ENCODE measurements around the gene R3HDM2. TPM values are rescaled to one million over a fixed set of nuclear protein-coding genes. Genes with fewer than 3 reads are reported as not detected.
"Not testable (repeated sequence)": the region's sequence is repeated elsewhere in the genome, so short reads cannot be mapped to it uniquely, and the experiment has no call there.

Gene R3HDM2
- total and polyA plus RNA-seq, 2 experiments from 2014 or later = 13.4 to 28.7 TPM

- Histone ChIP-seq H3K4me1 (ENCODE audit: insufficient read depth) (peaks cover 13% of the 10 kb centered on the region), H4K20me1 (ENCODE audit: insufficient read depth, poor library complexity, severe bottlenecking) (no peaks in the 10 kb centered on the region), H3K27ac (no peak overlapping the region), H3K4me2 (no peak overlapping the region), H3K9me2 (replicated peaks; ENCODE audit: insufficient read depth) (no peaks in the 10 kb centered on the region), H3K4me3 (no peak overlapping the region), H2AFZ (no peak overlapping the region), H3K79me2 (no peaks in the 10 kb centered on the region), H3K27me3 (no peaks in the 10 kb centered on the region), H3K9me3 (ENCODE audit: low read depth) (no peaks in the 10 kb centered on the region), H3K36me3 (replicated peaks; ENCODE audit: insufficient read depth, low read depth) (no peaks in the 10 kb centered on the region)
- no peak for DNase-seq (ENCODE audit: low spot score)
- TF ChIP-seq EZH2phosphoT487 (IDR thresholded peaks at IDR 0.05; ENCODE audit: low read depth, severe bottlenecking, unreplicated experiment) = no peak
- TF ChIP-seq CTCF (IDR thresholded peaks at IDR 0.05; ENCODE audit: poor library complexity) = no peak
- no peak for TF ChIP-seq EZH2 (IDR thresholded peaks at IDR 0.05; ENCODE audit: borderline replicate concordance)
- 95% methylated on average over 15 of the region's 15 CpGs for WGBS (ENCODE audit: low lambda C conversion rate, missing lambda C conversion rate)
These were observed 152.1 kb downstream of the R3HDM2 start for GRCh38 chr12:57278465-57279381.

- no peaks in the 10 kb centered on the region for H3K9me3 ChIP-seq (ENCODE audit: low read depth)
- TF ChIP-seq EZH2phosphoT487 (IDR thresholded peaks at IDR 0.05; ENCODE audit: low read depth, severe bottlenecking, unreplicated experiment) (no peak), EZH2 (IDR thresholded peaks at IDR 0.05; ENCODE audit: borderline replicate concordance) (no peak), CTCF (IDR thresholded peaks at IDR 0.05; ENCODE audit: poor library complexity) (peak; percentile 41)
- H2AFZ ChIP-seq = no peak overlapping the region
- peaks cover 13% of the 10 kb centered on the region for H3K4me1 ChIP-seq (ENCODE audit: insufficient read depth)
- no peaks in the 10 kb centered on the region for H3K27me3 ChIP-seq
- 80% methylated on average over 4 of the region's 4 CpGs for WGBS (ENCODE audit: low lambda C conversion rate, missing lambda C conversion rate)
- peak; percentile 40 for DNase-seq (ENCODE audit: low spot score)
- H3K27ac ChIP-seq = no peak overlapping the region
- H4K20me1 ChIP-seq (ENCODE audit: insufficient read depth, poor library complexity, severe bottlenecking) = no peaks in the 10 kb centered on the region
- H3K4me3 ChIP-seq = no peak overlapping the region
- H3K4me2 ChIP-seq = no peak overlapping the region
- H3K36me3 ChIP-seq (replicated peaks; ENCODE audit: insufficient read depth, low read depth) = no peaks in the 10 kb centered on the region
- H3K9me2 ChIP-seq (replicated peaks; ENCODE audit: insufficient read depth) = no peaks in the 10 kb centered on the region
- no peaks in the 10 kb centered on the region for H3K79me2 ChIP-seq
These were observed 153.8 kb downstream of the R3HDM2 start for GRCh38 chr12:57276935-57277563.

GRCh38 chr12:57276233-57276632 lies 154.6 kb downstream of the R3HDM2 start:
- not testable (repeated sequence) for H2AFZ ChIP-seq; H3K9me2 ChIP-seq (replicated peaks; ENCODE audit: insufficient read depth); H3K79me2 ChIP-seq; H4K20me1 ChIP-seq (ENCODE audit: insufficient read depth, poor library complexity, severe bottlenecking); H3K4me2 ChIP-seq; H3K9me3 ChIP-seq (ENCODE audit: low read depth); H3K27ac ChIP-seq; H3K4me3 ChIP-seq; H3K36me3 ChIP-seq (replicated peaks; ENCODE audit: insufficient read depth, low read depth); H3K27me3 ChIP-seq; DNase-seq (ENCODE audit: low spot score)
- H3K4me1 ChIP-seq (ENCODE audit: insufficient read depth) = peaks cover 13% of the 10 kb centered on the region
- 95% methylated on average over 6 of the region's 6 CpGs for WGBS (ENCODE audit: low lambda C conversion rate, missing lambda C conversion rate)

- Histone ChIP-seq H3K4me2 (no peak overlapping the region), H3K4me3 (no peak overlapping the region), H3K4me1 (ENCODE audit: insufficient read depth) (no peaks in the 10 kb centered on the region), H2AFZ (no peak overlapping the region), H3K36me3 (replicated peaks; ENCODE audit: insufficient read depth, low read depth) (no peaks in the 10 kb centered on the region), H3K79me2 (no peaks in the 10 kb centered on the region), H3K9me2 (replicated peaks; ENCODE audit: insufficient read depth) (no peaks in the 10 kb centered on the region), H3K9me3 (ENCODE audit: low read depth) (no peaks in the 10 kb centered on the region), H3K27ac (no peak overlapping the region), H4K20me1 (ENCODE audit: insufficient read depth, poor library complexity, severe bottlenecking) (no peaks in the 10 kb centered on the region), H3K27me3 (no peaks in the 10 kb centered on the region)
- TF ChIP-seq EZH2phosphoT487 (IDR thresholded peaks at IDR 0.05; ENCODE audit: low read depth, severe bottlenecking, unreplicated experiment) = no peak
- no peak for TF ChIP-seq CTCF (IDR thresholded peaks at IDR 0.05; ENCODE audit: poor library complexity)
- TF ChIP-seq EZH2 (IDR thresholded peaks at IDR 0.05; ENCODE audit: borderline replicate concordance) = no peak
- DNase-seq (ENCODE audit: low spot score) = no peak
These were observed 157.3 kb downstream of the R3HDM2 start for GRCh38 chr12:57273516-57273915.
